A673 (cell line): Measurements from ENCODE around the gene AKR1A1. TPM values are rescaled to one million over a fixed set of nuclear protein-coding genes. Genes with fewer than 3 reads are reported as not detected.
"Not testable (repeated sequence)": the region's sequence is repeated elsewhere in the genome, so short reads cannot be mapped to it uniquely, and the experiment has no call there.

ENCODE experiments used
- BruUV-seq: library from RNA; stranded (reverse); fragments of 400-500 nt; replicated peaks from 2 replicates; lab custom pipeline; 2021; lab: Mats Ljungman, UMichigan
- CTCF ChIA-PET: fragments of 300-600 bp; sonication (Branson Sonifier 250); formaldehyde crosslinking; loops from one replicate; lab custom pipeline; 2022; ENCODE audit warnings: antibody characterized with exemption; lab: Charles Lee
- POLR2A ChIA-PET: fragments of 300-600 bp; sonication (Branson Sonifier 250); formaldehyde crosslinking; loops from one replicate; lab custom pipeline; 2022; ENCODE audit warnings: antibody characterized with exemption; ENCODE audit not compliant: low non-redundant PET; lab: Charles Lee
- DNase-seq: peaks from one replicate; pipeline ENCODE4 v3.0.0-alpha.2; 2015; ENCODE audit warnings: low spot score
- H3K27ac ChIP-seq: fragments of 200-600 bp; sonication (generic); 2 replicates; pipeline ENCODE4 v1.5.1; 2016; ENCODE audit warnings: mixed run types, low read depth, mild to moderate bottlenecking, mixed read lengths, antibody characterized with exemption, low read length; ENCODE audit not compliant: poor library complexity, severe bottlenecking
- H3K27me3 ChIP-seq: fragments of 200-600 bp; sonication (generic); replicated peaks from 2 replicates; pipeline ENCODE4 v1.6.1; 2017; ENCODE audit warnings: mixed run types, low read depth, mild to moderate bottlenecking, mixed read lengths, antibody characterized with exemption, low read length; ENCODE audit not compliant: insufficient read depth, poor library complexity
- H3K36me3 ChIP-seq: fragments of 200-600 bp; sonication (generic); 2 replicates; pipeline ENCODE4 v1.6.1; 2016; ENCODE audit warnings: mixed run types, mild to moderate bottlenecking, mixed read lengths, antibody characterized with exemption, low read length; ENCODE audit not compliant: insufficient read depth, poor library complexity, severe bottlenecking
- H3K4me1 ChIP-seq: fragments of 200-600 bp; sonication (generic); 2 replicates; pipeline ENCODE4 v1.6.1; 2017; ENCODE audit warnings: mixed run types, mild to moderate bottlenecking, mixed read lengths, antibody characterized with exemption, low read length; ENCODE audit not compliant: insufficient read depth, poor library complexity, severe bottlenecking
- H3K4me3 ChIP-seq: fragments of 200-600 bp; sonication (generic); 2 replicates; pipeline ENCODE4 v1.5.1; 2016; ENCODE audit warnings: low read depth, mixed run types, mild to moderate bottlenecking, mixed read lengths, low read length; ENCODE audit not compliant: poor library complexity, severe bottlenecking
- H3K9me3 ChIP-seq: fragments of 200-600 bp; sonication (generic); 2 replicates; pipeline ENCODE4 v1.6.1; 2016; ENCODE audit warnings: mixed run types, low read depth, mild to moderate bottlenecking, mixed read lengths, antibody characterized with exemption, low read length; ENCODE audit not compliant: poor library complexity, severe bottlenecking
- EZH2 ChIP-seq: fragments of 200-600 bp; sonication (generic); IDR thresholded peaks from 2 replicates; pipeline ENCODE4 v1.6.1; 2017; ENCODE audit warnings: borderline replicate concordance, low read depth, mild to moderate bottlenecking, mixed read lengths, antibody characterized with exemption, low read length; ENCODE audit not compliant: poor library complexity, severe bottlenecking
- intact Hi-C: fragments of 100-400 bp; cut with micrococcal nuclease; formaldehyde crosslinking; loops from one replicate; pipeline ENCODE4 v1.10.0; 2022; ENCODE audit not compliant: unreplicated experiment
- total RNA-seq: library from RNA; stranded (reverse); gene quantifications from 2 replicates; pipeline ENCODE4 v1.2.3, GENCODE V29; 2021
- TF ChIP-seq, protein P1 (sequence below): fragments of 300-800, 200-600 bp; sonication (generic); conservative IDR thresholded peaks from 2 replicates; pipeline ENCODE4 v1.5.1; 2017; ENCODE audit warnings: low read depth, mild to moderate bottlenecking, antibody characterized with exemption, low read length, moderate library complexity, mixed read lengths

Gene AKR1A1
- total RNA-seq, 1 experiment from 2014 or later = 183 TPM

DNA sequence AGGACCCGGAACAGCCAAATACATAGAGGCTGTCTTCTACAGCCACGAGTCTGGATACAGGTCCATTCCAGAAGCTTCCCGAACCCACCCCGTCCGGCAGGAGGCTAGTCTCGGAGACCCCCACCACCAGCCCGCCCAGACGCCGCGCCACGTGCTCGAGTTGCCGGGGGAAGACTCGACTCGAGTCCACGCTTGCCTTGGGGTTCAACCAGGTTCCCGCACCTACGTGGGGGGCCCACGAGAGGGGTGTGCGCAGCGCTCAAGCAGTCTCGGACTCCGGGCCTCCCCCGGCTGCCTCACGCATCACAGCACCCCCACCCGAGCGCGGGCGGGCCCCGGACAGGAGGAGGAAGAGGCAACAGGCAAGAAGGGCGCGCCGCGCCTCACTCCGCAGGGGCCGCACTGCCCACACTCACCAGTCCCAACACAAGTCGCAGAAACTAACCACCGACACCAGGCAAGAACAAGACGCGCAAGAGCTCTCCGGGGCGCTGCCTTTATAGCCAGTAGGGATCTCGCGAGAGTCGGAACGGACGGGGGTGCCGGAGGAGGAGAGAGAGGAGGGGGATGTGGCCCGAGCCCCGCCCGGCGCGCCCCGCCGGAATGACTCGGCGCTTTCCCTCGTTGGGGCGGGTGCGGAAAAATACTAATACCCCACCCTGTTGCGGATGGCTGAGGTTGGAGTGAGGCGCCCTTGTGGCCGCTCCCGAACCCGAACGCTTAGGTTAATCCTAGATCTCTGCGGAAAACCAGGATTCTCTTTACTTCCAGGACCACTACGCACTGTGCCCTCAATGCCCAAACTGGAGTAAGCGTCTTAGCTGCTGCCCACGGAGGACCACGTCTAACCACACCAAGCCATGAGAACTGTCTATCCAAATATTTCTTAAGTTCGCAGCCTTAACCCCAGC is 29.0 kb upstream of the AKR1A1 start, which contains the start of gene PRDX1:
Gene PRDX1, minus strand, starts transcription at position 472 of the 911 bp plus-strand sequence. CDS start 2,841 bp downstream, outside the sequence.
- no peaks in the 10 kb centered on the region for H3K9me3 ChIP-seq
- peak within 1 kb of the TSS; percentile 91 for H3K27ac ChIP-seq
- H3K27me3 ChIP-seq = no peaks in the 10 kb centered on the region
- peak within 1 kb of the TSS; percentile 91 for H3K4me3 ChIP-seq
- ChIA-PET POLR2A (interaction anchor here (0.6 to 2.0 kb wide), 13 partner anchors 9 to 735 kb away, joined by 3 to 18 read pairs (median 5); partner anchors contain the start of genes AKR1A1, CCDC163, GPBP1L1 and MMACHC), CTCF (interaction anchor here (1.1 kb wide), 1 partner anchor 218 kb away, joined by 4 read pairs; no protein-coding TSS in a partner anchor)
- DNase-seq = peak; percentile 98
- peaks cover 26% of the 10 kb centered on the region for H3K4me1 ChIP-seq
- TSS peak; percentile 68 for BruUV-seq
- H3K36me3 ChIP-seq = peaks cover 25% of the 10 kb centered on the region
- TF ChIP-seq, protein P1, sequence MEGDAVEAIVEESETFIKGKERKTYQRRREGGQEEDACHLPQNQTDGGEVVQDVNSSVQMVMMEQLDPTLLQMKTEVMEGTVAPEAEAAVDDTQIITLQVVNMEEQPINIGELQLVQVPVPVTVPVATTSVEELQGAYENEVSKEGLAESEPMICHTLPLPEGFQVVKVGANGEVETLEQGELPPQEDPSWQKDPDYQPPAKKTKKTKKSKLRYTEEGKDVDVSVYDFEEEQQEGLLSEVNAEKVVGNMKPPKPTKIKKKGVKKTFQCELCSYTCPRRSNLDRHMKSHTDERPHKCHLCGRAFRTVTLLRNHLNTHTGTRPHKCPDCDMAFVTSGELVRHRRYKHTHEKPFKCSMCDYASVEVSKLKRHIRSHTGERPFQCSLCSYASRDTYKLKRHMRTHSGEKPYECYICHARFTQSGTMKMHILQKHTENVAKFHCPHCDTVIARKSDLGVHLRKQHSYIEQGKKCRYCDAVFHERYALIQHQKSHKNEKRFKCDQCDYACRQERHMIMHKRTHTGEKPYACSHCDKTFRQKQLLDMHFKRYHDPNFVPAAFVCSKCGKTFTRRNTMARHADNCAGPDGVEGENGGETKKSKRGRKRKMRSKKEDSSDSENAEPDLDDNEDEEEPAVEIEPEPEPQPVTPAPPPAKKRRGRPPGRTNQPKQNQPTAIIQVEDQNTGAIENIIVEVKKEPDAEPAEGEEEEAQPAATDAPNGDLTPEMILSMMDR = no peak
- TF ChIP-seq EZH2 = no peak
- intact Hi-C loops = loop anchor here (2.0 kb wide), 1 partner anchor 29 kb away; the partner anchor contains the start of gene AKR1A1

DNA sequence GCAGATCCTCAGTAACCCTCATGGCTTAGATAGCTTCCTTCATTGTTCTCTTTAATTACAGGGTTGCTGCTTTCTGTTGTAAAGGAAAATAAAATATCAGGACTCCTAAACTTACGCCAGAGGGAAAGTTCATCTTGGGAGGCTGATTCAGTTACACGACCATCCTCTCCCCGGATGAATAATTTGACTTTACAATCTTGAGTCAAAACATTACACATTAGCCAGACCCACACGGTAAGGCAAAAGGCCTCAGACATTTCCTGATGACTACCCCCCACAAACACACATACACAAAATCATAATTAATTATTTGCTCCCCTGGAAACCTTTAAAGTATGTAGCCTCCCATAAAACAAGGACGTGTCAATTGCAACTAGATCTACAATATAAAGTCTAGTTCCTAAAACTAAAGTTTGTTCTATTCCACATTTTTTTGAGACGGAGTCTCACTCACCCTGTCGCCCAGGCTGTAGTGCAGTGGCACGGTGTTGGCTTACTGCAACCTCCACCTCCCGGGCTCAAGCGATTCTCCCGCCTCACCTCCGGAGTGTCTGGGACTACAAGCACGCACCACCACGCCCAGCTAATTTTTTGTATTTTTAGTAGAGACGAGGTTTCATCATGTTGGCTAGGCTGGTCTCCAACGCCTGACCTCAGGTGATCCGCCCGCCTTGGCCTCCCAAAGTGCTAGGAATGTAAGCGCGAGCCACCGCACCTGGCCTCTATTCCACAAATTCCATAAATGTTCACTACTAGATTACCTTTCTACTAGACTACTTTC is 28.1 kb upstream of the AKR1A1 start:
- TF ChIP-seq EZH2 = no peak
- TF ChIP-seq, protein P1 = no peak
- CTCF ChIA-PET = no interaction called here
- peak overlapping the region; percentile 91 for H3K4me3 ChIP-seq
- H3K27me3 ChIP-seq = no peaks in the 10 kb centered on the region
- peaks cover 20% of the 10 kb centered on the region for H3K4me1 ChIP-seq
- TSS peak; percentile 100 for BruUV-seq
- intact Hi-C loops = loop anchor here (2.0 kb wide), 1 partner anchor 28 kb away; the partner anchor contains the start of gene AKR1A1
- no peaks in the 10 kb centered on the region for H3K9me3 ChIP-seq
- POLR2A ChIA-PET = interaction anchor here (0.6 to 2.0 kb wide), 11 partner anchors 9 to 725 kb away, joined by 3 to 18 read pairs (median 5); partner anchors contain the start of genes CCDC163, GPBP1L1, MMACHC and TESK2
- no peak for DNase-seq
- H3K27ac ChIP-seq = peak overlapping the region; percentile 91
- peaks cover 16% of the 10 kb centered on the region for H3K36me3 ChIP-seq

DNA sequence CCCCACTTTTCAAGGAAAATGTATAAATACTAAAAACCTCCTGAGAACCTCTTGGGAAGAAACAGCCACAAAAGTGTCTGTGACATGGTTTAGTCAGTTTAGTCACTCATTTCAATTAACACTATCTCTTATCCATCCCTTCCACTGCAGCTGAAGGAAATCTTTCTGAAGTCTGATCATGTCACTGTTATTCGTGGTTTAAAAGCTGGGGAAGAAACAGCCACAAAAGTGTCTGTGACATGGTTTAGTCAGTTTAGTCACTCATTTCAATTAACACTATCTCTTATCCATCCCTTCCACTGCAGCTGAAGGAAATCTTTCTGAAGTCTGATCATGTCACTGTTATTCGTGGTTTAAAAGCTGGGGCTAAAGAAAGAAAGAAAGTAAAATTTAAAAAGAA is 27.1 kb upstream of the AKR1A1 start:
- POLR2A ChIA-PET = interaction anchor here (0.7 kb wide), 1 partner anchor 61 kb away, joined by 3 read pairs; no protein-coding TSS in a partner anchor
- intact Hi-C loops = loop anchor here (2.0 kb wide), 1 partner anchor 27 kb away; the partner anchor contains the start of gene AKR1A1

DNA sequence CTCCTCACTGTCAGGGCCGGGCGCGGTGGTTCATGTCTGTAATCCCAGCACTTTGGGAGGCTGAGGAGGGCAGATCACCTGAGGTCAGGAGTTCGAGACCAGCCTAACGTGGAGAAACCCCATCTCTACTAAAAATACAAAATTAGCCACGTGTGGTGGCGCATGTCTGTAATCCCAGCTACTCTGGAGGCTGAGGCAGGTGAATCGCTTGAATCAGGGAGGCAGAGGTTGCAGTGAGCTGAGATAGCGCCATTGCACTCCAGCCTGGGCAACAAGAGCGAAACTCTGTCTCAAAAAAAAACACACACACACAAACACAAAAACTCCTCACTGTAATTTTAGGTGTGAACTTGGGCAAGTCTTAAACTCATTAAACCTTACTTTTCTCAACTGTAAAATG is 26.7 kb upstream of the AKR1A1 start:
- POLR2A ChIA-PET = interaction anchor here (0.7 kb wide), 1 partner anchor 60 kb away, joined by 3 read pairs; no protein-coding TSS in a partner anchor
- DNase-seq, BruUV-seq, H3K27ac ChIP-seq, H3K9me3 ChIP-seq, H3K4me3 ChIP-seq, H3K36me3 ChIP-seq, H3K27me3 ChIP-seq, CTCF ChIA-PET: not testable (repeated sequence)
- intact Hi-C loops = loop anchor here (2.0 kb wide), 1 partner anchor 27 kb away; the partner anchor contains the start of gene AKR1A1
- peaks cover 17% of the 10 kb centered on the region for H3K4me1 ChIP-seq

More for the DNA sequence above, 27.1 kb upstream of the AKR1A1 start:
- H3K4me3 ChIP-seq, H3K36me3 ChIP-seq, CTCF ChIA-PET, H3K27me3 ChIP-seq, H3K9me3 ChIP-seq, DNase-seq, BruUV-seq: not testable (repeated sequence)
- peaks cover 20% of the 10 kb centered on the region for H3K4me1 ChIP-seq
- H3K27ac ChIP-seq = peak overlapping the region; percentile 1
